IMR-90 (cell line): ENCODE measurements around the gene CD28. TPM values are rescaled to one million over a fixed set of nuclear protein-coding genes. Genes with fewer than 3 reads are reported as not detected.

Experiments
- ATAC-seq: fragments of 200-7000 bp; cut with Tn5 transposase; 2 replicates; pipeline ENCODE4 v1.9.1; 2020; ENCODE audit warnings: low read depth, mild to moderate bottlenecking, moderate library complexity
- BruUV-seq: library from RNA; stranded (reverse); fragments of 400-500 nt; replicated peaks from 2 replicates; lab custom pipeline; 2021; lab: Mats Ljungman, UMichigan
- CTCF ChIA-PET: fragments of 300-600 bp; formaldehyde crosslinking; extraction: SDS; loops from one replicate; lab custom pipeline; 2021; ENCODE audit warnings: antibody characterized with exemption; lab: Yijun Ruan, JAX
- POLR2A ChIA-PET: fragments of 300-600 bp; sonication (Branson Sonifier 250); formaldehyde crosslinking; loops from one replicate; lab custom pipeline; 2022; ENCODE audit warnings: antibody characterized with exemption; ENCODE audit not compliant: unreplicated experiment; lab: Charles Lee
- DNase-seq: peaks from one replicate; pipeline ENCODE4 v3.0.0; 2013
- H2AFZ ChIP-seq: replicated peaks from 2 replicates; pipeline ENCODE3; 2013; ENCODE audit warnings: low read length, mild to moderate bottlenecking; ENCODE audit not compliant: poor library complexity
- H2AK5ac ChIP-seq: 2 replicates; pipeline ENCODE4 v1.6.1; 2013; ENCODE audit warnings: low read depth, low read length, inconsistent platforms
- H2AK9ac ChIP-seq: replicated peaks from 2 replicates; pipeline ENCODE3; 2013; ENCODE audit warnings: mild to moderate bottlenecking, low read depth, low read length, moderate library complexity; ENCODE audit not compliant: poor library complexity
- H2BK120ac ChIP-seq: 2 replicates; pipeline ENCODE4 v1.6.1; 2013; ENCODE audit warnings: low read depth, low read length, inconsistent platforms
- H2BK15ac ChIP-seq: 3 replicates; pipeline ENCODE4 v1.6.1; 2013; ENCODE audit warnings: low read depth, low read length, inconsistent platforms
- H2BK20ac ChIP-seq: 2 replicates; pipeline ENCODE4 v1.6.1; 2013; ENCODE audit warnings: low read depth, mild to moderate bottlenecking, inconsistent platforms, low read length, moderate library complexity
- H2BK5ac ChIP-seq: 2 replicates; pipeline ENCODE4 v1.6.1; 2013; ENCODE audit warnings: mild to moderate bottlenecking, low read depth, low read length, inconsistent platforms; ENCODE audit not compliant: poor library complexity, severe bottlenecking
- H3K14ac ChIP-seq: replicated peaks from 2 replicates; pipeline ENCODE4 v1.6.1; 2013; ENCODE audit warnings: low read depth, low read length, inconsistent platforms
- H3K18ac ChIP-seq: 2 replicates; pipeline ENCODE4 v1.6.1; 2013; ENCODE audit warnings: low read depth, low read length, control low read depth
- H3K23ac ChIP-seq: 2 replicates; pipeline ENCODE4 v1.6.1; 2013; ENCODE audit warnings: low read depth, low read length, inconsistent platforms
- H3K27ac ChIP-seq: 2 replicates; pipeline ENCODE4 v1.5.1; 2013; ENCODE audit warnings: mild to moderate bottlenecking, control low read depth, low read length; ENCODE audit not compliant: insufficient read depth
- H3K27me3 ChIP-seq: 2 replicates; pipeline ENCODE4 v1.6.1; 2013; ENCODE audit warnings: low read length; ENCODE audit not compliant: control insufficient read depth, insufficient read depth
- H3K36me3 ChIP-seq: 2 replicates; pipeline ENCODE4 v1.6.1; 2013; ENCODE audit warnings: low read length, mixed read lengths; ENCODE audit not compliant: control insufficient read depth, insufficient read depth
- H3K4ac ChIP-seq: 2 replicates; pipeline ENCODE4 v1.6.1; 2013; ENCODE audit warnings: low read depth, low read length, inconsistent platforms
- H3K4me1 ChIP-seq: 2 replicates; pipeline ENCODE4 v1.6.1; 2013; ENCODE audit warnings: low read length, mixed read lengths; ENCODE audit not compliant: control insufficient read depth, insufficient read depth
- H3K4me2 ChIP-seq: 2 replicates; pipeline ENCODE4 v1.6.1; 2013; ENCODE audit warnings: low read depth, mild to moderate bottlenecking, control low read depth, low read length, moderate library complexity
- H3K4me3 ChIP-seq: 2 replicates; pipeline ENCODE4 v1.5.1; 2013; ENCODE audit warnings: low read depth, mild to moderate bottlenecking, control low read depth, low read length, moderate library complexity; ENCODE audit not compliant: insufficient read depth
- H3K56ac ChIP-seq: 2 replicates; pipeline ENCODE4 v1.6.1; 2013; ENCODE audit warnings: low read length, inconsistent platforms; ENCODE audit not compliant: insufficient read depth; ENCODE audit errors: extremely low read depth
- H3K79me1 ChIP-seq, 2 experiments: 2 replicates each; pipeline ENCODE4 v1.6.1; 2013; ENCODE audit warnings: low read length in 2 of 2, inconsistent platforms in 1 of 2, low read depth in 1 of 2
- H3K9ac ChIP-seq: 2 replicates; pipeline ENCODE4 v1.6.1; 2013; ENCODE audit warnings: low read depth, low read length, control low read depth
- H3K9me1 ChIP-seq: 2 replicates; pipeline ENCODE4 v1.6.1; 2013; ENCODE audit warnings: low read length, inconsistent platforms; ENCODE audit not compliant: insufficient read depth
- H3K9me3 ChIP-seq: 2 replicates; pipeline ENCODE4 v1.6.1; 2013; ENCODE audit warnings: low read length; ENCODE audit not compliant: control insufficient read depth, insufficient read depth
- H4K20me1 ChIP-seq: 2 replicates; pipeline ENCODE4 v1.6.1; 2013; ENCODE audit warnings: low read length, inconsistent platforms; ENCODE audit not compliant: insufficient read depth
- H4K5ac ChIP-seq: 2 replicates; pipeline ENCODE4 v1.6.1; 2013; ENCODE audit warnings: mild to moderate bottlenecking, low read depth, low read length, control low read depth
- H4K8ac ChIP-seq, 2 experiments: 2 replicates each; pipeline ENCODE4 v1.6.1; 2013; ENCODE audit warnings: low read depth in 2 of 2, low read length in 2 of 2, control low read depth in 1 of 2, inconsistent platforms in 1 of 2
- H4K91ac ChIP-seq: 2 replicates; pipeline ENCODE4 v1.6.1; 2013; ENCODE audit warnings: low read depth, low read length, inconsistent platforms; ENCODE audit not compliant: insufficient read depth
- FOS ChIP-seq: fragments of 150-350 bp; IDR thresholded peaks from 2 replicates; pipeline ENCODE4 v1.6.1; 2016; ENCODE audit warnings: low read depth, low read length
- MAFK ChIP-seq: IDR thresholded peaks from 2 replicates; pipeline ENCODE4 v1.6.1; 2012; ENCODE audit warnings: low read depth, low read length, improper control_type of control experiment
- MAZ ChIP-seq: IDR thresholded peaks from 2 replicates; pipeline ENCODE4 v1.6.1; 2012; ENCODE audit warnings: low read depth, mild to moderate bottlenecking, low read length, improper control_type of control experiment, moderate library complexity, borderline replicate concordance
- MXI1 ChIP-seq: IDR thresholded peaks from 2 replicates; pipeline ENCODE4 v1.6.1; 2012; ENCODE audit warnings: low read depth, mild to moderate bottlenecking, low read length, moderate library complexity, borderline replicate concordance
- NFE2L2 ChIP-seq: fragments of 150-350 bp; IDR thresholded peaks from 2 replicates; pipeline ENCODE4 v1.6.1; 2016; ENCODE audit warnings: low read depth, mild to moderate bottlenecking, low read length
- POLR2A ChIP-seq: IDR thresholded peaks from 2 replicates; pipeline ENCODE4 v1.6.1; 2012; ENCODE audit warnings: mild to moderate bottlenecking, low read depth, low read length
- RAD21 ChIP-seq: IDR thresholded peaks from 2 replicates; pipeline ENCODE4 v1.6.1; 2012; ENCODE audit warnings: low read length, improper control_type of control experiment
- WGBS, 2 experiments: methylation state at CpG; one replicate each; pipeline versions ENCODE4 v1.1.5 to v1.1.7; 2013; ENCODE audit warnings: missing lambda C conversion rate in 2 of 2; ENCODE audit not compliant: insufficient read length in 1 of 2; ENCODE audit errors: extremely low coverage in 2 of 2; 5-methylcytosine and 5-hydroxymethylcytosine counted together
- dilution Hi-C: fragments of 300-500 bp; cut with HindIII; formaldehyde crosslinking; loops from one replicate; pipeline ENCODE4 v1.14.3; 2018; ENCODE audit warnings: low sequenced_read_pairs; ENCODE audit not compliant: unreplicated experiment
- in situ Hi-C: fragments of 300-500 bp; cut with MboI; formaldehyde crosslinking; loops from 3 replicates; pipeline ENCODE4 v1.14.3; 2019; ENCODE audit warnings: low sequenced_read_pairs, inconsistent platforms, mixed read lengths
- intact Hi-C: fragments of 100-400 bp; cut with micrococcal nuclease; formaldehyde crosslinking; loops from 2 replicates; pipeline ENCODE4 v1.10.0; 2022
- polyA plus RNA-seq, 3 experiments: library from polyadenylated mRNA; depleted of rRNA; stranded (reverse); fragments of >200 nt; gene quantifications; 2 replicates each; pipeline ENCODE4 v1.2.3, GENCODE V29; 2012; ENCODE audit warnings: low replicate concordance in 1 of 3
- total RNA-seq: library from RNA; depleted of rRNA; stranded (reverse); fragments of >200 nt; gene quantifications from 2 replicates; pipeline ENCODE4 v1.2.3, GENCODE V29; 2012
- TF ChIP-seq, protein P1 (sequence below): fragments of 150-350 bp; IDR thresholded peaks from 2 replicates; pipeline ENCODE4 v1.6.1; 2016; ENCODE audit warnings: low read depth, mild to moderate bottlenecking, low read length, moderate library complexity, borderline replicate concordance
- TF ChIP-seq, protein P2 (sequence below): fragments of 150-350 bp; IDR thresholded peaks from 2 replicates; pipeline ENCODE4 v1.6.1; 2017; ENCODE audit warnings: mild to moderate bottlenecking, antibody characterized with exemption, low read length, low read depth

Gene CD28
- total and polyA plus RNA-seq, 2 of the 4 experiments (the other 2 are of a cell fraction): not detected

DNA sequence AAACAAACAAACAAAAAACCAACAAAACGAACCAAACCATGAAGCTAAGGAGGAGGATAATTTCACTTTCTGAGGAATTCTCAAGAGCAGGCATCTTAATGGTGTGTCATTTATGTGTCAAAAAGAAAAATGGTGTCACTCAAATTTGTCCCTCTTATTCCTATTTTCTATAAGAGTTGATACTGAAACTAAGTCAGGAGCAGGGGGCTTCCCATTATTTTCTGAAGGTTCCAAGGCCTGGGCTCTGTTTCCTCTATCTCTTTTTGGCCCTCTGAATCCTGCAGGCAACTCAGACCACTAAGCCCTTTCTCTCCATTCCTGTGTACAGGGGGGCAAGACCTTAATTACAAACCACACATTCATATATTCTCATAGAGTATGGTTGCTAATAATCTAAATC is 44.0 kb upstream of the CD28 start:
- no TSS peak for BruUV-seq
- H4K91ac ChIP-seq: no peak overlapping the region
- dilution Hi-C loops (no loop called here), in situ Hi-C loops (no loop called here), intact Hi-C loops (no loop called here)
- TF ChIP-seq MAZ (no peak), NFE2L2 (no peak), MAFK (no peak), RAD21 (no peak), FOS (no peak), POLR2A (no peak), MXI1 (no peak)
- TF ChIP-seq, protein P1, sequence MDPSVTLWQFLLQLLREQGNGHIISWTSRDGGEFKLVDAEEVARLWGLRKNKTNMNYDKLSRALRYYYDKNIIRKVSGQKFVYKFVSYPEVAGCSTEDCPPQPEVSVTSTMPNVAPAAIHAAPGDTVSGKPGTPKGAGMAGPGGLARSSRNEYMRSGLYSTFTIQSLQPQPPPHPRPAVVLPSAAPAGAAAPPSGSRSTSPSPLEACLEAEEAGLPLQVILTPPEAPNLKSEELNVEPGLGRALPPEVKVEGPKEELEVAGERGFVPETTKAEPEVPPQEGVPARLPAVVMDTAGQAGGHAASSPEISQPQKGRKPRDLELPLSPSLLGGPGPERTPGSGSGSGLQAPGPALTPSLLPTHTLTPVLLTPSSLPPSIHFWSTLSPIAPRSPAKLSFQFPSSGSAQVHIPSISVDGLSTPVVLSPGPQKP: no peak
- TF ChIP-seq, protein P2, sequence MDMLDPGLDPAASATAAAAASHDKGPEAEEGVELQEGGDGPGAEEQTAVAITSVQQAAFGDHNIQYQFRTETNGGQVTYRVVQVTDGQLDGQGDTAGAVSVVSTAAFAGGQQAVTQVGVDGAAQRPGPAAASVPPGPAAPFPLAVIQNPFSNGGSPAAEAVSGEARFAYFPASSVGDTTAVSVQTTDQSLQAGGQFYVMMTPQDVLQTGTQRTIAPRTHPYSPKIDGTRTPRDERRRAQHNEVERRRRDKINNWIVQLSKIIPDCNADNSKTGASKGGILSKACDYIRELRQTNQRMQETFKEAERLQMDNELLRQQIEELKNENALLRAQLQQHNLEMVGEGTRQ: no peak
- no CpG with 5 or more reads among the region's 1 CpG for WGBS, 2 experiments
- no peaks in the 10 kb centered on the region for H3K36me3 ChIP-seq
- H4K8ac ChIP-seq: no peak overlapping the region
- no peaks in the 10 kb centered on the region for H3K4me1 ChIP-seq
- H4K20me1 ChIP-seq: no peaks in the 10 kb centered on the region
- no peak overlapping the region for H3K56ac ChIP-seq
- DNase-seq (no peak), ATAC-seq (no peak)
- H3K18ac ChIP-seq: no peak overlapping the region
- H3K23ac ChIP-seq: no peak overlapping the region
- H3K27me3 ChIP-seq: no peaks in the 10 kb centered on the region; the same call in 1 of the 2 replicates
- no peak overlapping the region for H4K5ac ChIP-seq
- H2BK20ac ChIP-seq: no peak overlapping the region
- H3K9me3 ChIP-seq: no peaks in the 10 kb centered on the region
- no peak overlapping the region for H2AK9ac ChIP-seq
- ChIA-PET POLR2A (no interaction called here), CTCF (no interaction called here)
- no peak overlapping the region for H3K9ac ChIP-seq
- no peaks in the 10 kb centered on the region for H3K9me1 ChIP-seq
- no peak overlapping the region for H3K27ac ChIP-seq
- no peak overlapping the region for H3K14ac ChIP-seq
- no peak overlapping the region for H3K4ac ChIP-seq
- no peak overlapping the region for H3K4me3 ChIP-seq
- no peak overlapping the region for H2BK5ac ChIP-seq
- H3K79me1 ChIP-seq: no peaks in the 10 kb centered on the region
- H2BK15ac ChIP-seq: no peak overlapping the region
- H2AK5ac ChIP-seq: no peak overlapping the region
- no peak overlapping the region for H2AFZ ChIP-seq
- no peak overlapping the region for H3K4me2 ChIP-seq
- H2BK120ac ChIP-seq: no peak overlapping the region
